GM18861 (cell line): ENCODE results near the gene PATE3.

Source experiments
- ATAC-seq: cut with Tn5 transposase; IDR thresholded peaks from one replicate; pipeline ENCODE4 v1.9.1; 2021; ENCODE audit not compliant: unreplicated experiment

PATE3 gene

GRCh38 chr11:125835748-125836147 is 47.8 kb downstream of the PATE3 start:
- no peak for ATAC-seq
